GM19455 (cell line): ENCODE measurements around the gene GABBR2.
"Not testable (repeated sequence)": the region's sequence is repeated elsewhere in the genome, so short reads cannot be mapped to it uniquely, and the experiment has no call there.

Experiments used
- ATAC-seq: cut with Tn5 transposase; IDR thresholded peaks from one replicate; pipeline ENCODE4 v1.9.1; 2021; ENCODE audit not compliant: unreplicated experiment

GABBR2 gene

DNA sequence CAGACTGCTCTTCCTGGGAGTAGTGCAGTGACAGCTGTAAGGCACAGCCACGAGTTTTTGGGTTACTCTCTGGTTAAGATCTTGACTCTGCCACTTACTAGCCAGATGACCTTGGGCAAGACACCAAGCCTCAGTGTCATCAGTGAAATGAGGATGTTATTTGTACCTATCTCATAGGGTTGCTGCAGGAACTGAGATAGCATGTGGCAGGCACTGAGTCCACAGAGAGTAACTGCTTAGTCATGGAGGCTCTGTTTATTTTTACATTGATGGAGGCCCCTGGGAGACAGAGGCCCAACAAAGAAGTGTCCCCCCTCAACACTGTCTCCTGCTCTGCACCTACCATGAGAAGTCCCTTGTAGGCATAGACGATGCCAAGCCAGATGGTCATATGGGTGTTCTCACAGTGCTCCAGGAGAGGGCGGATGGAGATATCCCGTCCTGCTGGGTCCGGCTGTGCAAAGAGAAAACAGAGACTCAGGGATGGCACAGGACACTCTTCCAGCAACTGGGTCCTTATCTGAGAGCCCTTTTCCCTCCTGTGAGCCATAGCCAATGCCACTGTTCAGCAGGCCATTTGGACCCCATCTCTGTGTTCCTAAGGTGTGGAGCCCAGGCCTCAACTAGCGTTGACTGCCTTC, 397.9 kb downstream of the GABBR2 start:
- no peak for ATAC-seq

DNA sequence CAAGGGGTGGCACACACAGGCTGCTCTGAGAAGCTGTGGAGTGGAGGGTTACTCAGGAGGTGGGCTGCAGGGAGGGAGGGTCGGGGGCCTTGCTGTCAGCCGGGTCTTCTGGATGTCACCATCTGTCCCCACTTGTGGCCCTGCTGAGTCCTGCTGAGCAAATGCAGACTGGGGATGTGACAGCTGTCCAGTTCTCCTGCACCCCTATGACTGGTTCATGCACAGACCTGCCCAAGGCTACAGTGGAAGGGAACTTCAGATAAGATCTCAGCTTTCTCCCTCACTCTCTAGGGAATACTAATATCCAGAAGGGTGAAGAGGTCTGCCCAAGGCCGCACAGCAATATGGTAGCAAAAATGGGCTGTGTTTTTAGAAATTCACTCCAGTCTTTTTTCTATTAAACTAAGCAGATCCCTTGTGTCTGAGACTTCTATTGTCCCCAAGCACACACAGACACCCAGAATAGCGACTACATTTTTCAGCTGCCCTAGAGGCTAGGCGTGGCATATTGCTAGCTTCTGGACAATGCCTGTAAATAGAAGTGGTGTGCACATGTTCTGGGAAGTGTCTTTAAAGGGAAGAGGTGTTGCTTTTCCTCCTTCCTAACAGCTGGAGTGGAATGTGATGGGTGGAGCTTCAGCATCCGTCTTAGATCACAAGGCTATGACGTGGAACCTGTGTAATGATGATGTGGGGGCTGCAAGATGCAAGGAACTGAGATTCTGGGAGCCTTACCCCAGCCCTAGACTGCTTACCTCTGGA, 402.2 kb downstream of the GABBR2 start:
- ATAC-seq, result no peak

DNA sequence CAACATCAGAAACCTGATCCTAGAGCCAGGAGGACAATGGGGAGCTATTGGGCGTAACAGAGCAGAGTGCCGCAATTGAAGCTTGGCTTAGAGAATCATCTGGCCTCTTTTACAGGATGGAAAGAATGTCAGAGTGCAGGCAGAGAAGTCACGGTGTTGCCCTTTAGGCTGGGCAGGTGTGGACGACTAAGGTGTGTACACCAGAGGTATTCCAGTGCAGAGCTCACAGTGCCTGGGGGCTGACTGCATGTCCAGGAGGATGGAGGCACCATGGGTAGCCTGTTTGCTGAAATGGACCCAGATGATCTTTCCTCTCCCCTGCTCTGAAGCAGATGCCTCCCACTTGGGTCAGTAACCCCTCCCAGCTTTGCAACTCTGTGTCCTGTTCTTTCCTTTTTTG, 404.4 kb downstream of the GABBR2 start:
- ATAC-seq, result no peak

DNA sequence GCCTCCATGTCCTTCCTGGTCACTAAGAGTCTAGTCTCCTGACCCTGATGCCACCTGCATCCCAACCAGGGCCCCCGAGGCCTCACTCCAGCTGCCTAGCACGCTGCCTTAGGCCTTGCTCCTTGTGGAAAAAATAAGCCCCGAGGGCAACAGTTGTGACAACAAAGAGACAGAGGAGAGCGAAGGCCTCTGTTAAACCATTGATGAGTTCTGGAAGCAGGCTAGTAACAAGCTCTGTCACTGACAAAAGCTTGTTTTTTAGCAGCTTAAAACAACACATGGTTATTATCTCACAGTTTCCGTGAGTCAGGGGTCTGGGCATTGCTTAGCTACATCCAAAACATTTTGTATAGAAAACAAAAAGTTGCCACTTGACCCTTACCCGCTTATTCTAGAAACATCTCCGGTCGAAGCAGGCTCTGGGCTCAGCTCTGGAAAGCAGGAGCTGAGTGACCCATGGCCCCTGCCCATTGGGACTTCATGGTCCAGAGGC, 405.1 kb downstream of the GABBR2 start:
- no peak for ATAC-seq

DNA sequence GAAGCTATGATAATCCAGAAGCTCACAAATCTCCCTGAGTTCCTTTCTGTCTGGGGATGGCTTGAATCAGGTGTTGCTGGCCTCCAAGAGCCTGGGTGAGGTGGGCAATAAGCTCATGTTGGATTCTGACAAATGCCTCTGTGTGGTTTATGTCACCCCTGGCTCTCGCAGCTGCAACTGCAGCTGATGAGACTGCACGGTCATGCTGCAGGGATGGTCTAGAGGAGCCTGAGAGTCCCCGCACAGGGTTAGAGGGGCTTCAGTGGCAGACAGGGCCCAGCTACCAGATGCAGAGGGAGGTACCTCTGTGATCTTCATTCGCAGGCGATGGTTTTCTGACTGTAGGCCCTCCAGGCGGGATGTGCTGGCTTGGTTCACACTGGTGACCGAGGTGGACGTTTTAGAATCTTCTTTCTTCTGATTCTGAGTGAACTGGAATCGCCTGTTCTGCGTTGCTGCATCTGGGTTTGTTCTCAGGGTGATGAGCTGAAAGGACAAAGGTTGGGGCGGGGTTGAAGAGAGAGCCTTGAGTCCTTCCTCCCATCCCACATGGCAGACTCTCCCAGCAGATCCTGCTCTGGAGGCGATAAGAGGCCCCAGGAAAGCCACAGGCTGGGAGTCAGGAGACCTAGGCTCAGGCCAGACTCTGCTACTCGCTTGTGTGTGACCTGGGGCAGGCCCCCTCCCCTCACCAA, 405.6 kb downstream of the GABBR2 start:
- ATAC-seq, result no peak

DNA sequence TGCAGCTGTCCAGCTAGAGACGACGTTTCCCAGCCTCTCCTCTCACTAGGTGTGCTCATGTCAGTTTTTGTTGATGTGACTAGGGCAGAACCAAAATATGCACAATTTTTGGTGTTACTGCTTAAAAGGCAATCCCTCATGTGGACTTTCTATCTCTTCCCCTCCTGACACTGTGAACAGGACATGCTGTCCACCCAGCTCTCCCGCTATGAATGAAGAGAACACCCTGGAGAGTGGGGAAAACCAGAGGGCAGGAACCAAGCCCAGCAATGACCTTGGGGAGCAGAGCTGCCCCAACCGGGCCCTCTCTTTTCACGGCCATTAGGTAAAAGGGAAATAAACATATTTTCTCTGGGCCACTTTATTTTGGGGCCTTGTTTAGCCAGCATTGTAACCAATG, 406.6 kb downstream of the GABBR2 start:
- ATAC-seq, result no peak

DNA sequence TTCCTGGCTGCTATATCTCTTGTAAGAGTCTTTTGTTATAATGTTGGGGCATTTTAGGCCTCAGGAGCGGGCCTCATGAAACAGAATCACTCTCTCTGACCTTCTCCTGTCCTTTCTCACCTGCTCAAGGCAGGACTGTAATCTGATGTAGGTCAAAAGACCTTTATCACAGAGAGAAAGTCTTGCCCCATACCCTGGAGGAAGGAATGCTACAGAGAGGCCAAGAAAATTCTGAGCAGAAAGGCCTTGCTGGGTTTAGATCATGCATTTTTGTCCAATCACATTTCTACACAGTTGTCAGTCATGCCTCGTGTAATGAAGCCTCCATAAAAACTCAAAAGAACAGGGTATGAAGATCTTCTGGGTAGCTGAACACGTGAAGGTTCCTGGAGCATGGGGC, 408.1 kb downstream of the GABBR2 start:
- ATAC-seq, result no peak

DNA sequence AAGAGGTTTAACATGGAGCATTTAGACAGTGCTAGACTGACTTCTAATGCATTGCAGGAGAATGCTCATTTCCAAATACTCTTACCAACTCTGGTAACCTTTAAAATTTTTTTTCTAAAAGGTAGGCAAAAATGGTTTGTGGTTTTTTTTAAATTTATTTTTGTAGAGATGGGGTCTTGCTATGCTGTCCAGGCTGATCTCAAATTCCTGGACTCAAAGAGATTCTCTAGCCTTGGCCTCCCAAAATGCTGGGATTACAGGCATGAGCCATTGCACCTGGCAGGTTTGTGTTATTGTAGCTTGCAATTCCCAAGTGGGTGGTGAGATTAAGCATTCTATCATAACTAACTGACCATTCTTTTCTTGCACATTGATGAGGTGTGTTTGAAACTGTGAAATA, 410.3 kb downstream of the GABBR2 start:
- no peak for ATAC-seq

DNA sequence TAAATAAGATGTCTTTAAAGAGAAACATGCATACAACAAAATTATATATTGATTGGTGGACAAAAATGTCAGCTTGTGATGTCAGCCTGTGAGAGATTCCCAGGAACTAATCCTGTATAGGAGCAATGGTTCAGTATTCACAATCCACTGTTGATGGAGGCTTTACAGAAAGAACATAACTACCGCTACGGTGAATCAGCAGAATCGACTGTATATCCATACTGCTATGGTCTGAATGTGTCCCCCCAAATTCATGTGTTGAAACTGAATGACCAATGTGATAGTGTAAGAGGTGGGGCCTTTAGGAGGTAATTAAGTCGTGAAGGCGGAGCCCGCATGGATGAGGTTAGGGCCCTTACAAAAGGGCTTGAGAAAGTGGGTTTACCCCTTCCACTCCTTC, 412.9 kb downstream of the GABBR2 start:
- ATAC-seq, result no peak

DNA sequence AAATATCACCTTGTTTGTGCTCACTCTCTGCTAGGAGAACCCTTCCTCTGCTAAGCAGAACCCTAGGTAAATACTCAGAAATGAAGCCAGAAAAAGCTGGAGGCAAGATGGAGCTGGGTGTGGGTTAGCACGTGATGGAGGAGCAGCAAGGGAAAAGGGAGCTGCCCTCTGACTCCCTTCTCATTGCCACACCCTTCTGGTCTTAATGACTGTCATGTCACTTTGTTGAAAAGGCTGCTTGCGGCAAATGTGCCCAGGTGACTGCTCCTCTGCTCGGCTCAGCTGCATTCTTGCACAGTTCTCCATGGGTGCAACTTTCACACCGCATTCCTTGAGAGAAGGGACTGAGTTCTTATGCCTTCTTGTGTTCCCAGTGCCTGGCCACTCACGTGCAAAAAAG, 416.9 kb downstream of the GABBR2 start:
- ATAC-seq, result no peak

DNA sequence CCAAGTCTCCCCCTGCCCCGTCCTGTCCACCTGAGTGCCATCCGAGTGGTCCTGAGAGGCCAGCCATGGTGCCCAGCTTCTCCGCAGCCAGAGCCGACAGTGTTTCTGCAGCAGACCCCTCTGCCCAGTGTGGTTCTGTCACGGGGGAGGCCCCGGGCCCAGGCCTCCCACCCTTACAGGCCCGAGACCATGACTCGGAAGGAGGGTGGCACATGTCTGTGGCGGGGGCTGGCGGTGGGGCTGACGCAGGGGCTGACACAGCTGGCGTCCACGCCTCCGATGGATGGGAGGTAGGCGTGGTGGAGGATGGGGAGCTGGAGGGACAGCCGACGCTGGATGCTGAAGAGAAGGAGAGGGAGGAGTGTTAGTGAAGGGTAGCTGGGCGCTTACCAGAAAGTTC, 418.3 kb downstream of the GABBR2 start:
- no peak for ATAC-seq

DNA sequence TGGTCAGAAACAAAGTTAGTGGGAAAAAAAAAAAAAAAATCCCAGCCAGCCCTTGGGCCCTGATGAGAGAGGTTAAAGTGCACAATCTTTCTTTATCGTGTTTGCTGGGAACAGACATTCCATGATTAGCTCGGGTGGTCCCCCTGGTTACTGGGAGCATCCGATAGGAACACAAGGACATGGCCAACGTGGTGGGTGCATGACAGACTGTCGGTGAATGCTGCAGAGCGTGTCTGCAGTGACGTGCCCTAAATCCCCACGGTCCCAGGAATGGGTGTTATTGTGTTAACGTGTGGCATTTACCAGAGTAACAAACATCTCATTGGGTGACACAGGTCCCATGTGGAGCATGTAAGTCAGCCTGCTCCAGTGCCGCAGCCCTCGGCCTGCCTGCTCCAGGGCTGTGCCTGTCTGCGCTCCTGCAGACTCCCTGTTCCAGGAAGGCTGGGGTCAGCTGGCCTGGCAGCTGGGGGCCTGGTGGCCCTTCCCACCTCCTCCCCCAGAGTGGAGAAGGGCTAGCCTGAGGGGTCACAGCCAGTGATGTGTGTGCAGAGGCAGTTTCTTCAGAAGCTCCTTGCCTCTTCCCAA, 419.0 kb downstream of the GABBR2 start:
- ATAC-seq, result no peak

DNA sequence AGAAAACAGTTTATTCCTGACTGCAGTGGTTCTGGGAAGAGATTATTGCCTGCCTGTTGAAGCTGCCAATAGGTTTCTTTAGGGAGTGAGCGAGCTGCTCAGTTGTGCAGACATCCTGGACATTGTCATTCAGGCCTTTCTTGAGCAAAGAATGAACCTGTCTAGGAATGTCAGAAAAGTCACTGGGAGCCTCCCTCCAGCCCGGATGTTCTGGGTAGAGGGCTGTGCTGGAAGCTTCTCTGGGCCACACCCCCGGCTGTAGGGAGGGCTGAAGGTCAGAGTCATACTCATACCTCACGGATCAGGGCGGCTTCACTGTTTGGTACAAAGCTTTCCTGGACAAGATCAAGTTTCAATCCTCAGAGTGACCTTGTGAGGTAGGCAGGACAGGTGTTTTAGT, 419.9 kb downstream of the GABBR2 start:
- ATAC-seq, result no peak

DNA sequence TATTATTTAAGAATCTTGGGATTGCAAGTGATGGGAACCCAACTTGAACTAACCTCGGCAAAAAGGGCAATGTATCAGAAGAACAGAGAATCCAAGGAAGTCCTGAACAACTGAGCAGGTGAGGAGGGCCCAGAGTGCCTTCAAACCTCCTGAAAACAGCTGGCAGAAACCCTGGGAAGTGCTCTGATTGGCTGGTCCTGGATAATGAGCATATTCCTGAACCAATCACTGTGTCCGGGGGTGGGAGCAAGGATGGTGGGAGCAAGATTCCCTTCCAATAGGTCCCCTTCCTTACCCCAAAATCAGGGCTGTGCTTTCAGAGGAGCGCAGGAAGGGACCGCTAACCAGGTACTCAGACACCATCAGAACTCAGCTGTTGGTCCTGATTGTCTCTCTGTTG, 421.4 kb downstream of the GABBR2 start:
- ATAC-seq, result no peak

DNA sequence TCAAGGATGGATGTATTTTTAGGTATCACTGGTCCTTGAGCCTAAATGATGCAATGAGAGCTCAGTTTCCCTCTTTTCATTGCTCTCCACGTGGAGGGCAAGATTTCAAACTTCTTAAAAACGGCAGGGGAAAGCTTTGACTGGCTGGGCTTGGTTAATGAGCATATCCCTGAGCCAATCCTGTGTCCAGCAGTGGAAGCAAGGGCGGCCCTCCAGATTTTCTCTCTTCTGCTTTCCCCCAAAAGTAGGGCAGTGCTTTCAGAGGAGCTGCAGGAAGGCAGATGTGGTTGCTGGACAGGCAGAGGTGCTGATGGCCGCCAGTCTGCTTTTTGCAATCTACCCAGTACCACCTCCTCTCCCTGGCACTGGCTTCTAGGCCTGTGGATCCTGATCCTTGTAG, 423.3 kb downstream of the GABBR2 start:
- no peak for ATAC-seq

DNA sequence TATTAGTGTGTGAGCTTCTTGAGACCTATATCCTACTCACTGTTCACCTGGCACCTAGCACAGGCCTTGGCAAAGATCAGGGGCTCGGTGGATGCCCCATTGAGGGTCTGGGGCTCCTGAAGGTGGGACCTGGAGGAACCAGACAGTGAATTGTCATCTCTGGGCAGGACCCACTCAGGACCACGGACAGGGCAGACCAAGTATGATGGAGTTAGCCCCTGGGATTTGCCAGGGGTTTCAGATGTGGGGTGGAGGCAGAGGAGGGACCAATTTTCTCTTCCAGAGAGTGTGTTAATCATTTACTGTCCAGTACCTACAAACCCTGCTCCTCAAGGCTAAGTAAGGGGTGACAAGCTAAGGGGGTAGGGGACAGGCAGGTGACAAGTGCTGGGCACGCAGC, 424.0 kb downstream of the GABBR2 start:
- ATAC-seq, result no peak

DNA sequence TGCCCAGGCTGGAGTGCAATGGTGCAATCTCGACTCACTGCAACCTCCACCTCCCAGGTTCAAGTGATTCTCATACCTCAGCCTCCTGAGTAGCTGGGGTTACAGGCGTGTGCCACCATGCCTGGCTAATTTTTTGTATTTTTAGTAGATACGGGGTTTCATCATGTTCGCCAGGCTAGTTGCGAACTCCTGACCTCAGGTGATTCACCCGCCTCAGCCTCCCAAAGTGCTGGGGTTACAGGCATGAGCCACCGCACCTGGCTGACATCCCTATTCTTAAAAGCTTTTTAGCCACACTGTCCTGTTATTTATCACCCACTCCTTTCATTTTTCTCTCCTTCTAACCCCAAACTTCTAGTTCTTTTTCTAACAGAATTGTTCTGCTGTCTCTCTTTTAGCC, 425.6 kb downstream of the GABBR2 start:
- not testable (repeated sequence) for ATAC-seq

DNA sequence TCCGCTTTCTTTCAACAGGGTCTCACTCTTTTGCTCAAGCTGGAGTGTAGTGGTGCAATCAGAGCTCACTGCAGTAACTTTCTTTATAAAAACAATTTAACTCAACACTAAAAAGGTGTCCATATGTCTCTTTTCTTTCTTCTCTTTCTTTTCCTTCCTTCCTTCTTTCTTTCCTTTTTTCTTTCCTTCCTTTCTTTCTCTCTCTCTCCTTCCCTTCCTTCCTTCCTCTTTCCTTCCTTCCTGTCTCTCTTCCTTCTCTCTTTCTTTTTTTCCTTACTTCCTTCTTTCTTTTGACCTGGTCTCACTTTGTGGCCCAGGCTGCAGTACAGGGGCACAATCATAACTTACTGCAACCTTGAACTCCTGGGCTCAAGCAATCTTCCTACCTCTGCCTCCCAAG, 427.5 kb downstream of the GABBR2 start:
- no peak for ATAC-seq

DNA sequence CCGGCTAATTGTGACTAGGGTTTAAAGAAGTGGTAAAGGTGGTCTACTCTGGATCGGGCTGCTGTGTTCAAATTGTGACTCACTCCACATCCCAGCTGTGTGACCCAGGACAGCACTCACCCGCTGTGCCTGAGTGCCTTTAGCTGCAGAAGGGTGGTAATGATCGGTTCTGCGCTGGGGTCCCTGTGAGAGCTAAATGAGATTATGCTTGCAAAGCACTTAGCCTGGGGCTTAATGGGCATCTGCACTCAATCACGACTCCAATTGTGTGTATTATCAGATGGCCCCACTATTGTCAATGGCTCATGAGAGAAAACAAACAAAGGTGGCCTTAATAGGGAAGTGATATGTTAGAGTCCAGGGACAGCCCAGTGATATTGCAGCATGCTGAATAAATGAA, 428.2 kb downstream of the GABBR2 start:
- no peak for ATAC-seq

DNA sequence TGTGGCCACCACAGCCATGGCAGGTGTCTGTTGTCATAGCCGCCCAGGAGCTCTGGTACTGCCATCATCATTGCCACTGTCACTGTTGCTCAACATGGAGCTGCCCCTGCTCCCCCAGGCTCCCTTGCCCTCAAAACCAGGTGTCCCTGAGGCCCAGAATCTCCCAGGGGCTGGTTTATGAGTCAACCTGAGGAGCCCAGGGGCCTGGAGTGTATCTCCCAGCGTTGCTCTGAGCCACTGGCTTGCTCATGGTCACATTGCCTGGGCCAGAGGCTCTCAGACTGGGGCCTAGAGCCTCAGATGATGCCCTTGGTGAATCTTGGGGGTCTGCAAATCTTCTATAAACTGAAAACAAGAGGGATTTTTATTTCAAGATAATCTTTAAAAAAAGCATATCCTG, 428.6 kb downstream of the GABBR2 start:
- ATAC-seq, result no peak

DNA sequence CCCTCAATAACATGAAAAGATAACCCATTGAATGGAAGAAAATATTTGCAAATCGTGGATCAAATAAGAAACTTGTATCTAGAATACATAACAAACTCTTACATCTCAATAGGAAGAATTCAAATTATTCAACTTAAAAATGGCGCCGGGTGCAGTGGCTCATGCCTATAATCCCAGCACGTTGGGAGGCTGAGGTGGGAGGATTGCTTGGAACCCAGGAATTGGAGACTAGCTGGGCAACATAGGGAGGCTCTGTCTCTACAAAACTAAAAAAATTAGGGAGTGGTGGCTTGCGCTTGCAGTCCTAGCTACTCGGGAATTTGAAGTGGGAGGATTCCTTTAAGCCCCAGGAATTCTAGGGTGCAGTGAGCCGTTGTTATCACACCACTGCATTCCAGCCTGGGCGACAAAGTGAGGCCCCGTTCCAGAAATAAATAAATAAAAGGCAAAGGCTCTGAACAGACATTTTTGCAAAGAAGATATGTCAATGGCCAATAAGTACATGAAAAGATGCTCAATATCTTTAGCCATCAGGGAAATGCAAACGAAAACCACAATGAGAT, 431.7 kb downstream of the GABBR2 start:
- ATAC-seq, result no peak
